Superior temporal gyrus (tissue), 1 donor: ENCODE data around the gene LARGE1.
A peak's percentile ranks its signal among the peaks of the same experiment; 100 is the strongest.
"Not testable (repeated sequence)": the region's sequence is repeated elsewhere in the genome, so short reads cannot be mapped to it uniquely, and the experiment has no call there.

Experiments
- DNase-seq: peaks from one replicate; pipeline ENCODE4 v3.0.0-alpha.2; 2016; ENCODE audit errors: extremely low spot score

LARGE1 gene

DNA sequence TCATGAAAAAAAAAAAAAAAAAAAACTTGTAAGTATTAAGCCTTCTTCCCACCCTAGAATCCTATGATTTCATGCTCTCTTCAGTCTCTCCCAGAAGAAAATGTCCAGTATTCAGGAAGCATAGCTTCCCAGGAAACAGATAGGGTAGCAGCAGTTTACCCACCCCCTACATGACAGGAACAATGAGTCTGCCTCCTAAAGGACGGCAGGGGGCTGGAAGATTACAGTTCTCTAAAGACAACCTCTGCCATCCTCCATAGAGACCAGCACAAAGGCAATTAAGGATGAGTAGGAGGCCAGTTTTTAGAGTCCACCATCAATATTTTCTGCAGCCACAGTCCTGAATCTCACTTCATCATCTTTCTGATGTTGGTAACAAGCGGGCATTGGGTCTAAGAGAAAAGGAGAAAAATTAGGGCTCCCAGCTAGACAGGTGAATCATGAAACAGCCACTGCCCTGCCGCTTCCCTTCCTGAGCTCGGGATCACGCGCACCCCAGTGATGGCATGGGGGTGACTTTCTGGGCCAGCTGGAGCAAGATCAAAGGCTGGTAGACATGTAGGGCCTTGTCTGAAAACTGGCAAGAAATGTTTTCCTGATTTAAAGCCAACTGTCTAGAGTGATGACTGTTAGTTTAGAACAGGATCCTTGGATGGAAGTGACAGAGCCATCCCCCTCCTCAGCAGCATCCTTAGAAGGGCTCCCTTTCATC is 322.8 kb downstream of the LARGE1 start:
- no peak for DNase-seq

DNA sequence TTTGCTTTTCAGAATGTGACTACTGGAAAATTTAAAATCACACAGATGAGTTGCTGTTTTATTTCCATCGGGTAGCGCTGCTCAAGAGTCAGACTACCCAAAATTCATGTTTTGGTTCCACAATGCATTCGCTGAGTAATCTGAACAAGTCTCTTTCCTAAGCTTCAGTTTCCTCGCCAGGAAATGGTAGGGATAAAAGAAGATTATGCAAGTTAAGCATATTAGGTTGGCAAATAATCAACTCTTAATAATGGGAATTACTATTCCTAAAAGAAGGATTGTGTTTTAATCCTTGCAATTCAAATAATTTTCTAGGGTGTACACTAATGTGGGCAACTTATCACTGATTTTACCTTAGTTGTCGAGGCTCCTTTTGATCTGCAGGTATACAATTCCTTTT is 326.5 kb downstream of the LARGE1 start:
- DNase-seq = no peak

DNA sequence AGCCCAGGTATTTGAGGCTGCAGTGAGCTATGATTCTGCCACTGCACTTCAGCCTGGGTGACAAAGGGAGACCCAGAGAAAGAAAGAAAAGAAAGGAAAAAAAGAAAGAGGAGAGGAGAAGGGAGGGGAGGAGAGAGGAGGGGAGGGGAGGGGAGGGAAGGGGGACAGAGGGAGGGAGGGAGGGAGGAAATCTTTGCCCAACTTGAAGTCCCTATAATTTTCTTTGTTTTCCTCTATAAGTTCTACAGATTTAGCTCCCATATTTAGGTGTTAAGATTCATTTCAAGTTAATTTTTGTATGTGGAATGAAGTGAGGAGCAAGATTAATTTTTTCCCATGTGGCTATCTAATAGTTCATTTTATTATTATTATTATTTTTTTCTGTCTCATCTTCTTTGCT is 328.3 kb downstream of the LARGE1 start:
- no peak for DNase-seq

DNA sequence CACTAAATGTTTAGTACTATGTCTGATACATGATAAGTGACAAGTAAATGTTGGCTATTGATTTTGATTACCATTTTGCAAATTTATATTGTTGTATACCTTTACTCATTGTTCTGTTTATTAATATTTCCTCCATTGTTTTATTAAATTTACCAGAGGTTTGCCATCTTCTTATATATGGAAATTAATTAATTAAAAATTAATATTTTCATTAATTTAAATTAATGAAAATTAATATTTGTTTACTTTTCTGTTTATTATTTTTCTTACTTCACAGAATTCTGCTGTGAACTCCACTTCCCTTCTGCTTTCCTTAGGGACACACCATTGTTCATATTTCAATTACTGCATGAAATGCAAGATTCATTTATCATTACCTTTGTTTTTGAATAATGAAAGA is 331.0 kb downstream of the LARGE1 start:
- no peak for DNase-seq

DNA sequence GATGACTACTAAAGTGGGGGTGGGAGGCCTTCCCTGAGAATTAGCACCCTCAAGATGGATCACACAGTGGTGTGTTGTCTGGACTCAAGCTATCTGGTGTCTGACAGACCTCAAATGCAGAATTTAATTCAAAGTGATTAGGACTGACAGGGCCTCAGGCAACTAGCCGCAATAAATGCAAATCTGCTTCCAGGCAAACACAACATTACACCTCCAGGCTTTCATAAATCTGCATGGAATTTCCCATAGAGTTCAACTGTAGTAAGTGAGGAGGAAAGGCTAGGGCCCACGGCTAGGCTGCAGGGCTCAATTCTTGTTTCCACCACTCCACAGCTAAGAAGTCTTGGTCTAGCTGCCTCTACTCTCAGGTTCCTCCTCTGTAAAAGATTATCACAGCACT is 331.4 kb downstream of the LARGE1 start:
- no peak for DNase-seq

DNA sequence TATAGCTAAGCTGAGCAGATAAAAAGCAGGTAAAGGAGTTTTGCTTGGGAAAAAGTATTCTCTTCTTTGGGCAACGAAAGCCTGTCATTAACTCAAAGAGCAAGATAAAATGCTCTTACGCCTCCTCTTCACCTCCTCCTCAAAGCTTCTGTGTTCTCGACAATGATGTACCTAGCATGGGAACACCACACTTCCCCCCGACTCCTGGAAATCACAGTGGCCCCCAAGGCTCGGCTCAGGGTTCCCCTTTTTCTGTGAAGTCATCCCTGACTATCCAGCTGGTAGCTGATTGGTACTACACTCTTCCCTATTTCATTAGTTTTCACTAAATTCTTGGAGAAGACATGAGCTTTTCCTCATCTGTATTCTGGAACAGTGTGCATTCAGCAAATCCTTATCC is 336.1 kb downstream of the LARGE1 start:
- DNase-seq = no peak

DNA sequence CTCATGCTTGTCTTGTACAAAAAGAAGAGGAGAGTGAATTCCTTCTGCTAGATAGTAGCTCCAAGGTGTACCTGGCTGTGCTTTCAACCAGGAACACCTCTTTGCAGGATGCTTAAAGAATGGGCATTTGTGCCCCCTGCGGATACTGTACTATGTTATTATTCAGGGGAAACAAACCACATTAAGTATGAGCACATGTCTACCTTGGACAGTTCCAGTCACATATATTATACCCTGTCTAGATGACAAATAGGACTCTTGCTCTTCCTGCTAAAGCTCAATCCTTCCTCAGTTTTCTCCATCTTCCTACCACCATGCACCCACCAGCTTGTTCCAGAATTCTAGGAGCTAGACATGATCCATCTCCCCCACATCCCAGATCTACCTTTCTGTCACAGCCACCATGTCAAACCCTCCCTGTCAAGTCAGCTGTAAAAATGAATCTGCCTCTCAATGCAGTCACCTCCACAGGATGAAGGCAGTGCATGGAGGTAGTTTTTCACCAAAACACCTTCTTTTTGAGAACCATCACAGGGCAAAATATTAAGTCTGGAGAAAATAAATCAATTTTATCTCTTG is 337.4 kb downstream of the LARGE1 start:
- no peak for DNase-seq

DNA sequence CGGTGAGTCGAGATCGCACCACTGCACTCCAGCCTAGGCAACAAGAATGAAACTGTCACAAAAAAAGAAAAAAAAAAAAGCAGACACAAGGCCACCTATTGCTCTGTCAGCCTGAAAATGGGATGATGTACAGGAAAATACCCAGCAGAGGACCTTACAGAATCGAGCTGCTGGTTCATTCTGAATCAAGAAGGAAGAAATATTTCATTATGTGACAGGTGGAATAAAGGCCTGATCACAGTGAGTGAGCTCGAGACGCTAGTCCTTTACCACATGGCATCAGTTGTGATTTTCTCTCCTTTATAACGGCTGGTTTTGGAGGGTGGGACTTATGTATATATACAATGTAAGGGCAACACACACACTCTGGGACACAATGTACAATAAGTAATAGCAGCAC is 340.0 kb downstream of the LARGE1 start:
- no peak for DNase-seq

DNA sequence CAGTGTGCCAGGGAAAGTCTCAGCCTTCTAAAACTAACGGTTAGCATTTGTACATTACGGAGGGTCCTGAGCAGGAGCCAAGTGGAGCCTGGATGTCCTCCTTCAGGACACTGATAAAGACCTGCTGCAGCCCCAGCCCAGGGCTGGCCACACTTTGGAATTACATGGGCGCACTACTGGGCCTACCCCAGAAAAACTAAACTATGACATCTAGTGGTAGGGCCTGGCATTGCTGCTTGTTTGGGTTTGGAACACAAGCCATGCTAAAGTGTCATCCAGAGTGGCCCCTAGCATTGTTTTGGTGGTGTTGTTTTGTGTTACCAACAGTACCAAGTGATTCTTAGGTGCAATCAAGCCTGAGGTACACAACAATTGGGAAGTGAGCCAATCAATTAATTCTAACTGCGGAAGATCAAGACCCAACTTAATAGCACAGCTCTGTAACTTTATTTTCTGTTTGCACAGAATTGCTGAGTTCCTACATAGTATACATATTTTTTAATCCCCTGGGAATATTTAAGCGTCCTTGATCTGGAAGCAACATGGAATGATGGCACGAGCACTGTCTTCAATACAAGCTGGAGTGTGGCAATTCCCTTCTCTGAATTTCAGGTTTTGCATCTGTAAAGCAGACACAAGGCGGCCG is 340.7 kb downstream of the LARGE1 start:
- DNase-seq = peak; percentile 85

DNA sequence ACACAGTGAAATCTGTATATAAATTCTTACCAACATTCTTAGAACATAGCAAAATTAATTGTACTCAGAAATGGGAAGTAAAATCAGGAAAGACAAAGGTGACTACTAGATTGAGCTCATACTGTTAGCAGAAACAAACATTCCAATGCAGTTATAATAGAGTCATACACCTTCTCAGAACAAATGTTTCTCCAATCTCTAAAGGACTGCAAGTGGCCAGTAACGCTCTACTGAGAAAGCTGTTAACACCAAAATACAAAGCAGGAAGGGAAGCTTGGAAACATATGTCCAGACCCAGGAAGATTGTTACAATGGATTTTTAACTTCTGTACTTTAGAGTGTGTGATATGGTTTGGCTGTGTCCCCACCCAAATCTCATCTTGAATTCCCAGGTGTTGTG is 341.5 kb downstream of the LARGE1 start:
- no peak for DNase-seq

DNA sequence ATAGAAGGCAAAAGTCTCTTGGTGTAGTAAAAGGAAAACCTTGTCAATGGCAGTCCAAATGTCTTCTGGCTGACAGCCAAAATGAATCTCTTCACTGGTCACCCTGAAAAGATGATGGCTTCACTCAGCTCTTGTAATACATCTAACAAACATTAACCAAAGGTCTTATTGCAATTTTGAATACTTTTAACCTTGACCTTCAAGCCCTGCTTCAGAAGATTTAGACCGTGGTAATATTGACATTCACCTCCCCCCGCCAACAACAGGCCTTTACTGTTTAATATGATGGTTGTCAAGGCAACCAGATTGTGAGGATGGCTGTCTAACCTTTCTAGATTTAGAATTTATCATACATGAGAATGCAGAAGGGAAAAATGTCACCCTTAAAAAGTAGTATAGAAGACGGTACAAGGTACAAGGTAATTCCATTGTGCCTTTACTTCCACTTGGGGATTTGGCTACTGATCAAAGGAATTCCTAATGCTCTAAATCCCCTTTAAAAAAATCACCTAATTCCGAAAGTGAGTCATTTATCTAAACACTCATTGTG is 342.3 kb downstream of the LARGE1 start:
- no peak for DNase-seq

DNA sequence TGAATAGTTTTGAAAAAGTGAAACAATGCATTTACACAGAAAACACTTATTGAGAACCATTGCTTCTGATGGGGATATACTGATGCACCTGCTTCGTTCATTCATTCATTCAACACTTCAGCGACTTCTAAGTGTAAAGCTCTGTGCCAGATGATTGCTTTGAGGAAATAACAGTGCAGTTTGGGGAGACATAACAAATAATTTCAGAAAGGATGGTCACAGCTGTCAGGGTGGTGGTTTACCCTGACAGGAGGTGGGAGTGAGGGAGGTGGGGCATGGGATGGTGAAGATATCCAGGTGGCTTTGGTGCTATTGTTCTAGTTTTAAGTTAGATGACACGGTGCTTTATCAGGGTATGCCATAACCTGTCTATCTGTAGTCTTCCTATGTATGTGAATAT is 344.1 kb downstream of the LARGE1 start:
- no peak for DNase-seq

DNA sequence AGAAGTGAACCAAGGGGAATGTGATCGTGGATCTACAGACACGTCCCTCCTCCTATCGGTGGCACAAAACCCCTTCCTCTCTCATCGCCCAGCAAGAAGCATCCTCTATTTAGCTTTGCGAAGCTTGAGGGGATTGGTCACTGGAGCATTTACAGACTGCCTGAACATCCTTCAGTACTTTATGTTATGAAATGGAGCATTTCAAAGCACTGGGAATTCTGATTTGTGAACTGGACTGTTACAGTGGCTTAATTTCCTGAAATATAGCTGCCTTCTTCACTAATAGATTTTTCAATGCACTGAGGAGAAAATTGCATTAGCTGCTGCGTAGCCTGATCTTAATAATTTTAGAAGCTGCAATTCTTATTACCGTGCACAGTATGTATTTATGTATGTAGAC is 344.5 kb downstream of the LARGE1 start:
- DNase-seq = no peak

DNA sequence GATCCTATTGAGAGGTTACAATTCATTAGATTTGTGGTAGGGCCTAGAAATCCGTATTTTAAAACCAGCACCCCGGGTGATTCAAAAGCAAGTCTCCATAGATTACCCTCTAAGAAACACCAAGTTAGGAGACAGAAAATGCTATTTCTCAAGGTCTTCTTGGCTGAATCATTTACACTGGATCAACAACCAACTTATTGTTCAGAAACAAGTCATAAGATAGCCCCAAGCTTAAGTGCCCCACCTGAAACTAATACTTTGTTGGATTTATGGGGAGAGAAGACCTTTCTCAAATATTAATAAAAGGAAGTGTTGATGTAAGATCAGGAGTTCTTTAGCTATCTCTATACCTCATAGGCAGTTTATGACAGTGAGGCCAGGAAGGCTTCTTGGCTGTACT is 345.2 kb downstream of the LARGE1 start:
- no peak for DNase-seq

DNA sequence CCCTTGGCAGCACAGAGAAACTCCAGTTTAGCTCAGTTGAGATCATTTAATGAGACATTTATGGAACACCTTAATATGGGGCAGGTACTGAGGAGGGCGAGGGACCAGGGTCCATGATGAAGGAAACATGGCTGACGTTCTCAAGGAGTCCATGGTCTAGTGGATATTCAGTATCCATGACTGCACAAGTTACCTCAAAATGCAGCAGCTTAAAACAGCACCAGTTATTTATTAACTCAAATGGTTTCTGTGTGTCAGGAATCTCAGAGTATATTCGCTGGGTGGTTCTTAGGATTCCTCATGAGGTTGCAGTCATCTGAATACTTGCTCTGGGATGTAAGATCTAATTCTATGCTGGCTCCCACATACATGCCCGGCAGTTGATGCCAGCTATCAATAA is 346.8 kb downstream of the LARGE1 start:
- no peak for DNase-seq

DNA sequence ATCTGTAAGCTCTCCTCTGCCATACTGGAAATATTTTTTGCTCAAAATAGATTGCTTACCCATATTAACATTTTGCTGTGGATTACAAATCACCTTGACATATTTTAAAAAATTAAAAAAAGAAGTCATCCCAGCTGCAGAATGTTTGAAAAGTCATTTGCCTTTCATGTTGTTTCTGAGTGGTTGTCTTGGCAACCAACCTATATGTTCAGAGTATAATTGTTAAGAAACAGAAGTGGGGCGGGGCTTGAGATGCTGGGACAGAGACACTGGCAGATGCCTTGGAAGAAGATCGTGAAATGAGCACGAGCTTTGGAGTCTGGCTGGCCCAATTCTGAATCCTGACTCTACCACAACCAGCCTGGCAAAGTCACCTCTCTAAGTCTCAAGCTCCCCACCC is 348.2 kb downstream of the LARGE1 start:
- no peak for DNase-seq

DNA sequence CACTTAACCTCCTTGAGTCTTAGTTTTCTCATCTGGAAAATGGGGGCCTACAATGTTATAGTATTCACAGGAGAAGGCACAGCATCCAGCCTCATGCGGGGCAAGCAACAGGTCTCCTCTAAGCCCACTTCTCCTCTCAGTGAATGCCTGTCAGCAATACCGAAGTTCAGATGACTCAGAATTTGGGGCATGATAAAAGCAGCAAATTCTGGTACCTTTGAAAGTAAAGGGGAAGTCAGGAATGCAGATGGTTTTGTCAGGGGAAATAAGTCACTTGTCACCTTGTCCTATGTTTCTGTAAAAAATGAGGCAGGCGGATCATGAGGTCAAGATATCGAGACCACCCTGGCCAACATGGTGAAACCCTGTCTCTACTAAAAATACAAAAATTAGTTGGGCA is 350.2 kb downstream of the LARGE1 start:
- DNase-seq = no peak

DNA sequence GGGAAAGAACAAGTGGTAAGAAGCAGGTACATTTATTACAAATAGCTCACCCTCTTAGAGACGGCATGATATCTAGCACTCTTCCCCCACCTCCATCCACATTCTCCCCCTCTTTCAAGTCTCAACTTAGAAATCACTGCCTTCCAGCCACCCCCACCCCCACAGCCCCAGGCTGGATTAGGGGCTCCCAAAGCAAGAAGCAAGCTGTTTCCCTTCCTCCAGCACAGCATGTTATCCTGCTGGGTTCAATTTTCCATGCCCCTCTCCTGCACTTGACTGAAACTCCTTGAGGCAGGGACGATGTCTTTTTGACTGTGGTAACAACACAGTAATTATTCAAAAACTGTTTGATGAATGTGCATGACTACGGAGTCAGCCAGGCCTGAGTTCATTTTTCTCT is 350.7 kb downstream of the LARGE1 start:
- DNase-seq = no peak

DNA sequence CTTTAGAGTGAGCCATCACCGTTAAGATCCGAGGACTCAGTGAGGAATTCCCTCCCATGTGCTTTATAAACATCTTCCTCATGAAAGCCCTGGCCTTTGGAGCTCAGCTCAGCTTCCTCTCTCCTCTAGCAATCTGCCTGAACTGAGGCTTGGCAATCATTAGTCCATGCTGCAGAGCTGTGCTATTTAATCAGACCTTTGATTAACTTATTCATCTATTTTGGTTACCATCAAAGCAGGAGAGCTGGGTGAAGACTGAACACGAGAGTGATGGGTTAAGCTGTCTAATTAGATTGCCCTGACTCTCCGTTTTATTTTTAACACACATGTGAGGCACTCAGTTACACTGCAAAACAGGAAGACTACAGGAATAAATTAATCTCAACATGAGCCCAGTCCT is 351.3 kb downstream of the LARGE1 start:
- DNase-seq = no peak

DNA sequence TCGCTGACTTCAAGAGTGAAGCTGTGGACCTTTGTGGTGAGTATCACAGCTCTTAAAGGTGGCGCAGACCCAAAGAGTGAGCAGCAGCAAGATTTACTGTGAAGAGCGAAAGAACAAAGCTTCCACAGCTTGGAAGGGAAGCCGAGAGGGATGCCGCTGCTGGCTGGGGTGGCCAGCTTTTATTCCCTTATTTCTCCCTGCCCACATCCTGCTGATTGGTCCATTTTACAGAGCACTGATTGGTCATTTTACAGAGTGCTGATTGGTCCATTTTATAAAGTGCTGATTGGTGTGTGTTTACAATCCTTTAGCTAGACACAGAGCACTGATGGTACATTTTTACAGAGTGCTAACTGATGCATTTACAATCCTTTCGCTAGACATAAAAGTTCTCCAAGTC is 353.8 kb downstream of the LARGE1 start:
- DNase-seq = not testable (repeated sequence)

DNA sequence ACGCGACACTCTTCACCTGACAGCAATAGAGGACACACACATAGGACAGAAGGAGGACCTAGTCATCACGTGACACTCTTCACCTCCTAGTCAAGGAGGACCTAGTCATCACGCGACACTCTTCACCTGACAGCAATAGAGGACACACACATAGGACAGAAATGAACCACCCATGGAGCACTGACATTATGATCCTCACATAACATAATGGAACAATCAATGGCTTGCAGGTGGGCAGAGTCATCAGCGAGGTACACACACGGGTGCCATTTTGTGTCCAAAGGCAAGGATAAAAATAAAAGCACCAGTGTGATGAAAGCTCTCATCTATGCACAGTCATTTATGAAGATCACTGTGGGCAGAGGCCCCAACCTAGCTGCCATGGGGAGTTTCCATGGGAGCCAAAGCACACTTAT is 354.7 kb downstream of the LARGE1 start:
- DNase-seq = no peak

DNA sequence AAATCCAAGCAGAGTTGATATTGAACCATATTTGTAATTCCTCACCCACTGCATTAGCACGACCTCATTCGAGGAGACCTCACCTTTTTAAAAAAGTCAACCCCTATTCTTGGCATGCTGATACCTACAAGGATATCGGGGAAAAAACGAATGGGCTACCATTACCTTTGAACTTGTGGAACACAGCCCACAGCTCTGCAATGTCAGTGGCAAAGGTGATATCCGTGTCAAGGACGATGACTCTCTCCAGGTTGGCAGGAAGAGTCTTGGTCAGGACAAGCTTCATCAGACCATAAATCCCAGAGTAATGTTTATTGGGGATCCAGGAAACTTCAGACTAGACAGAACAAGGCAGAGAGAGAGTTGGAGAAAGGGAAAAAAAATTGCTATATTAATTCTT is 355.6 kb downstream of the LARGE1 start:
- DNase-seq = no peak
